Brain microvascular endothelial cell (primary cell): ENCODE results near the gene CXCL12.

Experiments used
- DNase-seq: peaks from one replicate; pipeline ENCODE4 v3.0.0-alpha.2; 2020
- H3K27ac ChIP-seq: fragments of 250-450 bp; sonication (Bioruptor Pico); 2 replicates; pipeline ENCODE4 v1.5.1; 2020; ENCODE audit warnings: mild to moderate bottlenecking, moderate library complexity
- H3K27me3 ChIP-seq: fragments of 250-450 bp; sonication (Bioruptor Pico); replicated peaks from 2 replicates; pipeline ENCODE4 v1.5.1; 2020; ENCODE audit warnings: mild to moderate bottlenecking
- H3K36me3 ChIP-seq: fragments of 250-450 bp; sonication (Bioruptor Pico); replicated peaks from 2 replicates; pipeline ENCODE4 v1.5.1; 2020; ENCODE audit warnings: mild to moderate bottlenecking
- H3K4me3 ChIP-seq: 2 replicates; pipeline ENCODE4 v1.5.1; 2011; ENCODE audit warnings: low read depth, mild to moderate bottlenecking, control low read depth, low read length, moderate library complexity
- in situ Hi-C: cut with HindIII; loops from 2 replicates; pipeline ENCODE4 v1.10.0; 2017; ENCODE audit warnings: low sequenced_read_pairs, low pct_ligation_motif_present
- TF ChIP-seq, protein P1 (sequence below): IDR thresholded peaks from 2 replicates; pipeline ENCODE4 v1.5.1; 2011; ENCODE audit warnings: low read depth, mild to moderate bottlenecking, moderate library complexity, low read length, control low read depth, inconsistent platforms; ENCODE audit errors: missing control alignments

CXCL12 gene

DNA sequence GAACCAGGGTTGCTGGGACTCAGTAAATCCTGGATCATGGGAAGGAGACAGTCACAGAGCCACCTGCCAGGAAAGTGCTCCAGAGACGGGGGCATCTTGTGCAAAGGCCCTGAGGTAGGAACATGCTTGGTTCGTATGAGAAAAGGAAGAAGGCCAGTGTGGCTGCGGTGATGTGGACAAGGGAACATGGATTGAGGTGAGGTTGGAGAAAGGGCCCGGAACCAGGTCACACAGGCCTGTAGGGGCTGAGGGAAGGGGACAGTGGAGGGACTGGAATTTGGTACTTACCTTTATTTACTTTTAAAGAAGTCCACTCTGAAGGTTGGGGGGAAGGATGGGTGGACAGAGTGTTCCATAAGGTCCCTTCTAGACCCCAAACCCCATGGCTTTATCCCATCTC lies 32.9 kb upstream of the CXCL12 start:
- TF ChIP-seq, protein P1, sequence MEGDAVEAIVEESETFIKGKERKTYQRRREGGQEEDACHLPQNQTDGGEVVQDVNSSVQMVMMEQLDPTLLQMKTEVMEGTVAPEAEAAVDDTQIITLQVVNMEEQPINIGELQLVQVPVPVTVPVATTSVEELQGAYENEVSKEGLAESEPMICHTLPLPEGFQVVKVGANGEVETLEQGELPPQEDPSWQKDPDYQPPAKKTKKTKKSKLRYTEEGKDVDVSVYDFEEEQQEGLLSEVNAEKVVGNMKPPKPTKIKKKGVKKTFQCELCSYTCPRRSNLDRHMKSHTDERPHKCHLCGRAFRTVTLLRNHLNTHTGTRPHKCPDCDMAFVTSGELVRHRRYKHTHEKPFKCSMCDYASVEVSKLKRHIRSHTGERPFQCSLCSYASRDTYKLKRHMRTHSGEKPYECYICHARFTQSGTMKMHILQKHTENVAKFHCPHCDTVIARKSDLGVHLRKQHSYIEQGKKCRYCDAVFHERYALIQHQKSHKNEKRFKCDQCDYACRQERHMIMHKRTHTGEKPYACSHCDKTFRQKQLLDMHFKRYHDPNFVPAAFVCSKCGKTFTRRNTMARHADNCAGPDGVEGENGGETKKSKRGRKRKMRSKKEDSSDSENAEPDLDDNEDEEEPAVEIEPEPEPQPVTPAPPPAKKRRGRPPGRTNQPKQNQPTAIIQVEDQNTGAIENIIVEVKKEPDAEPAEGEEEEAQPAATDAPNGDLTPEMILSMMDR = no peak
- in situ Hi-C loops = no loop called here
- no peak for DNase-seq
- Histone ChIP-seq H3K27me3 (no peaks in the 10 kb centered on the region), H3K36me3 (no peaks in the 10 kb centered on the region), H3K27ac (no peak overlapping the region), H3K4me3 (no peak overlapping the region)

DNA sequence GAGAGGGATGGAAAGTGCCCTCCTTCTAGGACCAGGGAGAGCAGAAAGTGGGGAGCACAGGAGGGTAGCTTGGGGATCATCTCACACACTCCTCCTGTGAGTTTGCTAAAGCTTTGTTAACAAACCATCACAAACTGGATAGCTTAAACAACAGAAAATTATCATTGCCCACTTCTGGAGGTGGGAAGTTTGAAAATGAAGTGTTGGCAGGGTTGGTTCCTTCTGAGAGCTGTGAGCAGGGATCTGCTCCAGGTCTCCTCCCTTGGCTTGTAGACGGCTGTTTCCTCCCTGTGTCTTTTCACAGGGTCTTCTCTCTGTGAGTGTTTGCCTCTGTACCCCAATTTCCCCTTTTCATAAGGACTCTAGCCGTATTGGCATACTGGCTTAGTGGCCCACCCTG lies 32.0 kb upstream of the CXCL12 start:
- TF ChIP-seq, protein P1 = no peak
- no peak overlapping the region for H3K4me3 ChIP-seq
- no peak overlapping the region for H3K27ac ChIP-seq
- DNase-seq = no peak
- no peaks in the 10 kb centered on the region for H3K27me3 ChIP-seq
- in situ Hi-C loops = no loop called here
- H3K36me3 ChIP-seq = no peaks in the 10 kb centered on the region

DNA sequence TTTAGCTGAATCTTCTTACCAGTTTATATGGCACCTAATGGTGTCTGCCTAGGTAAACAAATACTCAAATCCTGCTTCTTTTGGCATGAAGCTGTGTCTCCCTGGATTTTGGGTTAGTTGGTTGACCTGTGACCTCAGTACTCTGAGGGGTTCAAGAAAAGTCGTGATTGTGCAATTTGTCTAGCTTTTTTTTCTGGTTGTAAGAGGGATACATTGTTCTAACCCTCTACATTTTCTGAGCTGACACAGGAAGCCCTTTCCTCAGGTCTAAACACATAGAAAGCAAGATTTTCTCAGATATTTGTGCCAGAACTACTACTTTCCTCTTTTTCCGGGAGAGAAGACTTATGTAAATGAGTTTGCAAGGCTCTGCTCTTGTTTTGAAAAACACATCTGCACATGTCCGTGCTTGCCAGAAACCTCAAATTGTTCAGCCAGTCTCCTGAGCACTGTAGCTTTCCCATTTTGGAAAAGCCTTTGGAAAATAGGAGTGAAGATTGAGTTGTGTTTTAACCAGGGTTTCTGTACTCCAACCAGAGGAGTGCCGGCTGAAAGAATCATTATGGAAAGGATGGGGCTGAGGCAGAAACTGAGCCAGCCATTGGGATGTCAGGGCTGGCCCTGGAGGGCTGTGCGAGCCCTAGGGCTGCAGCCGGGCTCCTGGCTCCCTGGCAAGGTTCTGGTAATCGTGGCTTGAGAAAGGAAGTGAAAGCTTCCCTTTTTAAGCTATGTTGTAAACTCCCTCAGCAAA lies 31.3 kb upstream of the CXCL12 start:
- DNase-seq = no peak

DNA sequence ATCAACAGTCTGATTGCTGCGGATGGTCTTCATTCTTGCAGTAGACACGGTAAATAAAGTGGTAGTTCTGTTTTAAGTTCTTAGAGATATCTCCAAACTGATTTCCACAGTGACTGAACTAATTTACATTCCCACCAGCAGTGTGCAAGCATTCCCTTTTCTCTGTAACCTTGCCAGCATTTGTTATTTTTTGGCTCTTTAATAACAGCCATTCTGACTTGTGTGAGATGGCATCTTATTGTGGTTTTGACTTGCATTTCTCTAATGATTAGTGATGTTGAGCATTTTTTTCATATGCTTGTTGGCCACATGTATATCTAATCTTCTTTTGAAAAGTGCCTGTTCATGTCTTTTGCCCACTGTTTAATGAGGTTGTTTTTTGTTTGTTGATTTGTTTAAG lies 30.2 kb upstream of the CXCL12 start:
- Histone ChIP-seq H3K27me3 (no peaks in the 10 kb centered on the region), H3K27ac (no peak overlapping the region), H3K4me3 (no peak overlapping the region), H3K36me3 (no peaks in the 10 kb centered on the region)
- in situ Hi-C loops = no loop called here
- TF ChIP-seq, protein P1 = no peak
- peak; percentile 17 for DNase-seq

More for the DNA sequence above, 31.3 kb upstream of the CXCL12 start:
- in situ Hi-C loops = no loop called here
- Histone ChIP-seq H3K36me3 (no peaks in the 10 kb centered on the region), H3K27ac (no peak overlapping the region), H3K4me3 (no peak overlapping the region), H3K27me3 (no peaks in the 10 kb centered on the region)
- TF ChIP-seq, protein P1 = no peak

DNA sequence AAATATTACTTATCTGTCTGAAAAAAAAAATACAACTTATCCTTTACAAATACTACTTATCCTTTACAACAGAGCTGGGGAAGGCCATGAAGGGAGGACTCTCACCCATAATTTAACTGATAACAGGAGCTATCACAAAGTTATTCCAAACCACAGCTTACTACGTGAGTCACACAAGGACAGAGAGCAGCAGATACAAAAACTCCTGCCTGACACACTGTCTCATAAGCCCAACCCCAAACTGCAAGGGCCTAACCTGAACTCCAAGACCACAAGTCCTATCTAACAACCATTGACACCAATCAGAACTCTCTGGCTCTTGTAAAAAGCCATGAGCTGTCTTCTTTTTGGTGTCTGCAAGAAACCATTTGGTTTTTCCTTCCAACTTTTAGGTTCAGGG lies 28.5 kb upstream of the CXCL12 start:
- Histone ChIP-seq H3K4me3 (no peak overlapping the region), H3K27me3 (no peaks in the 10 kb centered on the region), H3K36me3 (no peaks in the 10 kb centered on the region), H3K27ac (no peak overlapping the region)
- TF ChIP-seq, protein P1 = no peak
- in situ Hi-C loops = no loop called here
- DNase-seq = peak; percentile 41

DNA sequence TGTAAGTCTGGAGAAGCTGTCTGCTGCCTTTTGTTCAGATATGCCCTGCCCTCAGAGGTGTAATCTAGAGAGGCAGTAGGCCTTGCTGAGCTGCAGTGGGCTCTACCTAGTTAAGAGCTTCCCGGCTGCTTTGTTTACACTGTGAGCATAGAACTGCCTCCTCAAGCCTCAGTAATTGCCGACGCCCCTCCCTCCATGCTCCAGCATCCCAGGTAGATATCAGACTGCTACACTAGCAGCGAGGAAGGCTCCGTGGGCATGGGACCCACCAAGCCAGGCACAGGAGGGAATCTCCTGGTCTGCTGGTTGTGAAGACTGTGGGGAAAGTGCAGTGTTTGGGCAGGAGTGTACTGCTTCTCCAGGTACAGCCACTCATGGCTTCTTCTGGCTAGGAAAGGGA lies 26.4 kb upstream of the CXCL12 start:
- TF ChIP-seq, protein P1 = no peak
- no peak overlapping the region for H3K4me3 ChIP-seq
- in situ Hi-C loops = no loop called here
- no peak overlapping the region for H3K27ac ChIP-seq
- H3K36me3 ChIP-seq = no peaks in the 10 kb centered on the region
- no peaks in the 10 kb centered on the region for H3K27me3 ChIP-seq
- DNase-seq = no peak
